GM19240 (cell line): ENCODE measurements around the gene TPX2.
"Not testable (repeated sequence)": the region's sequence is repeated elsewhere in the genome, so short reads cannot be mapped to it uniquely, and the experiment has no call there.

Experiments used
- DNase-seq: peaks from one replicate; pipeline ENCODE4 v3.0.0; 2011; ENCODE audit warnings: low spot score; ENCODE audit not compliant: insufficient read length

The TPX2 gene

DNA sequence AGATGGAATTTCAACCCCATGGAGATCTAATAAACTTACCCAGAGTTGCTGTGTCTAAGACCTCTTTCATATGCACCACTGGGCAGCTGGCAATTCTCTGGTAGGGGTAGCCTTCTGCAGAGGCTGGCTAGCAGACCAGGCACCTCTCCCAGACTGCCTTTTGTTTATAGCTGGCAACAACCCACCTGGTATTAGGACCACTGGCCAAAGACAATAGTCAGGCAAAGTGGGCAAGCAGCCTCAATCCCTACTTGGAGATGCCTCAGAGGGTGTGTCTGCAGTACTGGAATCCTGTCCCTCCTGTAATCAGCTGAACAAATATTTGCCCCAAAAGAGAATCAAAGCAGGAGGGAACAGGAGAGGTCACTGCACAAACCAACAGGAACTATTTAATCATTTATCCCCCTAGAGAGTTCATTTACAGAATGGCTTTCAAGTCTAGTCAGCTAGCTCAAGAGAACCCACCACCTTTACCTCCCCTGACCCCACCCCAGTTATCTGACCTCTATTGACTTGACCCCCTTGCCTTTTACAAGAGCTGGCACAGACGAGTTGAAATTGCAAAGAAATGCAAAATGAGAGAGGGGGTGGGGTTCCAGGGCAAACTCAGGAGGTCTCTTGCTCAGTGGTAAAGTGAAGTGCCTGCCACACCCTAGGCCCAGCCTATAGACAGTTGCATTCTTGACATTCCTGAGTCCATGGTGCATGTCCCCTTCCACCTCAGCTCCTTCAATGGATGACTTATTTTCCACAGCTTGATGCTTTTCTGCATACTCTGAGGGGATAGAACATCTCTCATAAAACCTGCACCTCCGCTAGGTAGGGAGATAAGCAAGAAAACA, 19.2 kb upstream of the TPX2 start:
- DNase-seq, result no peak

DNA sequence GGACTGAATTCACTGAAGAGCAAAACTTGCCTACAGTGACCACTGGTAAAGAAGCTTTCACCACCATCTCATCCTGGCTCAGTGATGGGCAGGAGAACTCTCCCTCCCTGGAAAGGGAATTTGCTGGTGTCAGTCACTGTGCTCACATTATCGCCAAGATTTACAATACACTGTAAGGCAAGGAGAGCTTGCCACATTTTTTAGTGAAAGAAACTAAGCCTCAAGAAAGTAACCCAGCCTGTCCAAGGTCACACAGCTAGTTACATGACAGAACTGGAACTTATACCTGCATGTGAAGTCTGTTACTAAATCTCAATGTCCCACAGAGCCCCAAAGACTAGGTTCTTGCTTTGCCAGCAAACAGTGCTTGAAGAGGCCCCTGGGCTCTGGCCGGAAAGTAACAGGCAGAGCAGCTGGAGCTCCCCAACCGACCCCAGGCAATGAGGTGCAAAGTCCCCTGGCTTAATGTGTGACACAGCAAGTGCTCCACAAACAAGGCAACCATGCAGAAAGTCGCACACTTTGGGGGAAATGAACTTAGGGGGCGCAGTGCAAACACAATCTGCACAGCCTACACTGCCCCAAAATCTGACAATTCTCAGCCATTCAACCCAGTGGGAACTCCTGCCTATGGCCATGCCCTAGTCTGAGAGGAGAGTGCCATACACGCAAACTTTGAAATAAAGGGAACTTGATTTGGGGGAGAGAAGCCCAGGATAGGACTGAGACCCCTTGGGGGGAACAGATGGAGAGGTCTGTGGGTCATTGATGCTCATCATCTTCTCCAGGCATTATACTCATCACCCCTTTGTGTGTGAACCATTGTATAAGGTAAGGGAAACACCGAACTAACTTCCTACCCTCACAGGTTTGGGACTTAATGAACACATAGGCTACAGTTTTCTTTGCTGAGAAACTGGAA, 18.3 kb upstream of the TPX2 start:
- no peak for DNase-seq

DNA sequence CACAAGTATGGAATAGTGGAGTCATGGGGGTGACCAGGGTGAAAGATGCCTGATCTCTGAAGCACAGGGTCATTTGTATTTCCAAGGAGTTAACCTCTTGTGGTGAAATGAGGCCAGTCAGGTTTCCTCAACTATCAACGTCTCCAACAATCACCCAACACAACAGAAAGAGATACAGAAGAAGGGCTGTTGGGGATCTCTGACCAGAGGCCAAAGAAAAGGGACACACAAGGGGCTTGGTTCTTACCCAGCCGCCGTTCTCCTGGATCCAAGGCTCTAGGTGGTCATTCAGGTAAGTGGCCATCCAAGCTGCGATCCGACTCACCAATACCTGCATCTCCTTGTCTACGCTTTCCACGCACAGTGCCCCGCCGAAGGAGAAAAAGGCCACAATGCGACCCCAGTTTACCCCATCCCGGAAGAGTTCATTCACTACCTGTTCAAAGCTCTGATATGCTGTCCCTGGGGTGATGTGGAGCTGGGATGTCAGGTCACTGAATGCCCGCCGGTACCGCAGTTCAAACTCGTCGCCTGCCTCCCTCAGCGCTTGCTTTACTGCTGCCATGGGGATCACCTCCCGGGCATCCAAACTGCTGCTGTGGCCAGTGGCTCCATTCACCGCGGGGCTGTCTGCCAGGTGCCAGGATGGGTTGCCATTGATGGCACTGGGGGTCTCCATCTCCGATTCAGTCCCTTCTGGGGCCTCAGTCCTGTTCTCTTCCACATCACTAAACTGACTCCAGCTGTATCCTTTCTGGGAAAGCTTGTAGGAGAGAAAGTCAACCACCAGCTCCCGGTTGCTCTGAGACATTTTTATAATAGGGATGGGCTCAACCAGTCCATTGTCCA, 17.5 kb upstream of the TPX2 start:
- no peak for DNase-seq

- DNase-seq, result no peak
Observed at GRCh38 chr20:31722257-31723068, 16.6 kb upstream of the TPX2 start, which contains the start of gene BCL2L1. Gene BCL2L1 (minus strand): TSS chr20:31722868. CDS start chr20:31722218, 650 bp downstream.

GRCh38 chr20:31723069-31723318, 16.1 kb upstream of the TPX2 start:
- DNase-seq, result no peak

DNA sequence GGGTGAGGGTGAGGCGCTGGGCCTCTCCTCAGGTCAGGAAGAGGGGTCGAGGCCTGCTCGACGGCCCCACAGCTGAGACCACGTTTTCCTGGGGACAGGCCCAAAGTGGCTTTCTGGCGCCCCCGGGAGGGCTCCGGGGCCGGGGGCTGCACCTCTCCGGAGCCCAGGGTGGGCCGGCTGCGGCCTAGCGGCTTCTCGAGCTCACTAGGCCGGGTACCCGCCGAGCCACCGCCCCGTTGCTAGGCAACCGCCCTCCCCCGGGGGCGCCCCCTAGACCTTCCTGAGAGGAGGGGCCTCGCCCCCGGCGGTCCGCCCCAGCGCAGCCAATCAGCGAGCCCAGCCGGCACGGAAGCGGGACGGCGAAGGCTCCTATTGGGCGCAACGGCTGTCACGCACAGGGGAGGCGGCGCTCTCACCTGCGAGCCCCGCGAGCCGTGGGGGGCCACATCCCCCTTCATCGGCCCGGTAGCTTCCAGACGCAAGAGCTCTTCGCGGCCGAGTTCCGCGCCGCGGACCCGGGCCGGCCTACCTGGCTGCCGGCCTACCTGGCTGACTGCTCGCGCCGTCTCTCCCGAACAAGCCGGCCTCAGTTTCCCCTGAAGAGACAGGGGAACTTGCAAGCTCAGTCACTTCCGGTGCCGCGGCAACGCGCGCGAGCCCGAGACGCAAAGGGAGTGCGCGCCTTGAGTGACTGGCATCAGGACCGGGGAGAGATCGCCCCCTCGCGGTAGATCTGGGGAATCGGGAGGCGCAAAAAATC, 15.6 kb upstream of the TPX2 start:
- DNase-seq, result peak; percentile 90

- no peak for DNase-seq
Observed at GRCh38 chr20:31731321-31731717, 7.8 kb upstream of the TPX2 start.

GRCh38 chr20:31739550-31739977, 474 bp downstream of the TPX2 start:
- DNase-seq, result no peak

DNA sequence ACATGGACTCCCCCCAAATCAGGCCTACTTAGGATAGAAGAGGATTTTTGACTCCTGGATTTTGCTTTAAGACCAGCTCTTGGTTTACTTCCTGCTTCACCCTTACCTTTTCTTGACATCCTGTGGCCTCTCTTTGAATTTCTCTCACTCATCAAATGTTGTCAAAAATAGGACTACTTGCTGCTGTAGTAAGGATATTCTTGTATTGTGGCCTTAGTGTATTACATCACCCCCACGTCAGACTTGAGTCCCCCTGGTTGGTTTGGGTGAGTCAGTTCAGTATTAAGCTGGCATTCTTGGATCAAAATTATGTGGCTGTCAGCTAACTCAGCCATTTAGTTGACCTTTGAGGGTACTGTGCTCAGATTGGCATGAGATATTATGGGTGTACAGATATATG, 1.1 kb downstream of the TPX2 start:
- DNase-seq, result no peak

- no peak for DNase-seq
Observed at GRCh38 chr20:31740656-31741323, 1.7 kb downstream of the TPX2 start.

GRCh38 chr20:31746068-31746878, 7.2 kb downstream of the TPX2 start:
- no peak for DNase-seq

DNA sequence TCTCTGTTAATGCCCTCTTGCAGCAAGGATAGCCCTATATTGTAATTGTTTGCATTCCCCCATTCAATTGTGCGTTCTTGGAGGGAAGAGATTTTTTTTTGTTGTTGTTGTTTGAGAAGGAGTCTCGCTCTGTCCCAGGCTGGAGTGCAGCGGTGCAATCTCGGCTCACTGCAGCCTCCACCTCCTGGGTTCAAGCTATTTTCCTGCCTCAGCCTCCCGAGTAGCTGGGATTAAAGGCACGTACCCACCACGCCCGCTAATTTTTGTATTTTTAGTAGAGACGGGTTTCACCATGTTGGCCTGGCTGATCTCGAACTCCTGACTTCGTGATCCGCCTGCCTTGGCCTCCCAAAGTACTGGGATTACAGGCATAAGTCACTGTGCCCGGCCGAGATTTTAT, 7.9 kb downstream of the TPX2 start:
- not testable (repeated sequence) for DNase-seq

DNA sequence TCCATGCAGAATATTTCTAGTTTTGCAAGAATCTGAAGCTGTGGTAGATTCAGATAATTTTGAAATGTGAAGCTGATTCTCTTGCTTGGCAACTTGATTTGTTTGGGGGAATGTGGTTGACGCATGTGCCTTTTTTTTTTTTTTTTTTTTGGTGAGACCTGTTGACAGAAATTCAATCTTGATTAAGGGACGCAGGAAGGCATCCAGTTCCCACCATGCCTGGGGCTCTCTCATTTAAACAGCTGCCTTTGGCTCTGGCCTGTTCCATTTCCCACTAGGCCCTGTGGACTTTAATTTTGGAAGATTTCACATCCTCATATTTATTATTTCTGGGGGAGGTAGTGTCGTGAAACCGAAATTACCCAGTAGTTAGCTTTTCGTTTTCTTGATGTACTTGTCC, 8.6 kb downstream of the TPX2 start:
- DNase-seq, result no peak

GRCh38 chr20:31749223-31749622, 10.1 kb downstream of the TPX2 start:
- DNase-seq, result no peak

- no peak for DNase-seq
Observed at GRCh38 chr20:31751126-31751525, 12.0 kb downstream of the TPX2 start.

GRCh38 chr20:31757254-31757653, 18.2 kb downstream of the TPX2 start:
- DNase-seq, result no peak

GRCh38 chr20:31758521-31758920, 19.4 kb downstream of the TPX2 start:
- DNase-seq, result no peak

- no peak for DNase-seq
Observed at GRCh38 chr20:31758991-31759390, 19.9 kb downstream of the TPX2 start.
